ENCODE results near the gene KASH5.

Gene KASH5

DNA sequence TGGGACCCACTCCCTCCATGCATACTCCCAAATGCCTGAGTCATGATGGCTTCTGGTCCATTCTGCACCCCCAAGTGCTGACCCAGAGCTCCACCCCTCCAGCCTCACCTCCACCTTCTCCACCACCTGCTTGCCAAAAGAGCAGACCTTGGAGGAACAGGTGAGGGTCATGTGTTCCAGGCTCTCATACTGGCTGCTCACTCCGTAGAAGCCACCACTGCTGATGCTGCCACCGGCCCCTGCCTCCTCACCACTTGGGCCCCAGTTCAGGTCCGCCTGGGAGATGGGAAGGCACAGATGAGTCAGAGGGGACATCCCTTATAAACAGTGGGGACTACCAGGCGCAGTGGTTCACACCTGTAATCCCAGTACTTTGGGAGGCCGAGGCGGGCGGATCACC, 44.9 kb upstream of the KASH5 start:
- DNase-seq (ENCODE audit: low read depth) = no peak
- TF ChIP-seq, protein P1, sequence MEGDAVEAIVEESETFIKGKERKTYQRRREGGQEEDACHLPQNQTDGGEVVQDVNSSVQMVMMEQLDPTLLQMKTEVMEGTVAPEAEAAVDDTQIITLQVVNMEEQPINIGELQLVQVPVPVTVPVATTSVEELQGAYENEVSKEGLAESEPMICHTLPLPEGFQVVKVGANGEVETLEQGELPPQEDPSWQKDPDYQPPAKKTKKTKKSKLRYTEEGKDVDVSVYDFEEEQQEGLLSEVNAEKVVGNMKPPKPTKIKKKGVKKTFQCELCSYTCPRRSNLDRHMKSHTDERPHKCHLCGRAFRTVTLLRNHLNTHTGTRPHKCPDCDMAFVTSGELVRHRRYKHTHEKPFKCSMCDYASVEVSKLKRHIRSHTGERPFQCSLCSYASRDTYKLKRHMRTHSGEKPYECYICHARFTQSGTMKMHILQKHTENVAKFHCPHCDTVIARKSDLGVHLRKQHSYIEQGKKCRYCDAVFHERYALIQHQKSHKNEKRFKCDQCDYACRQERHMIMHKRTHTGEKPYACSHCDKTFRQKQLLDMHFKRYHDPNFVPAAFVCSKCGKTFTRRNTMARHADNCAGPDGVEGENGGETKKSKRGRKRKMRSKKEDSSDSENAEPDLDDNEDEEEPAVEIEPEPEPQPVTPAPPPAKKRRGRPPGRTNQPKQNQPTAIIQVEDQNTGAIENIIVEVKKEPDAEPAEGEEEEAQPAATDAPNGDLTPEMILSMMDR (IDR thresholded peaks at IDR 0.05; ENCODE audit: insufficient read depth, low read depth, low read length, missing control alignments) = no peak
- no peak overlapping the region for H3K4me3 ChIP-seq (ENCODE audit: low read length)

DNA sequence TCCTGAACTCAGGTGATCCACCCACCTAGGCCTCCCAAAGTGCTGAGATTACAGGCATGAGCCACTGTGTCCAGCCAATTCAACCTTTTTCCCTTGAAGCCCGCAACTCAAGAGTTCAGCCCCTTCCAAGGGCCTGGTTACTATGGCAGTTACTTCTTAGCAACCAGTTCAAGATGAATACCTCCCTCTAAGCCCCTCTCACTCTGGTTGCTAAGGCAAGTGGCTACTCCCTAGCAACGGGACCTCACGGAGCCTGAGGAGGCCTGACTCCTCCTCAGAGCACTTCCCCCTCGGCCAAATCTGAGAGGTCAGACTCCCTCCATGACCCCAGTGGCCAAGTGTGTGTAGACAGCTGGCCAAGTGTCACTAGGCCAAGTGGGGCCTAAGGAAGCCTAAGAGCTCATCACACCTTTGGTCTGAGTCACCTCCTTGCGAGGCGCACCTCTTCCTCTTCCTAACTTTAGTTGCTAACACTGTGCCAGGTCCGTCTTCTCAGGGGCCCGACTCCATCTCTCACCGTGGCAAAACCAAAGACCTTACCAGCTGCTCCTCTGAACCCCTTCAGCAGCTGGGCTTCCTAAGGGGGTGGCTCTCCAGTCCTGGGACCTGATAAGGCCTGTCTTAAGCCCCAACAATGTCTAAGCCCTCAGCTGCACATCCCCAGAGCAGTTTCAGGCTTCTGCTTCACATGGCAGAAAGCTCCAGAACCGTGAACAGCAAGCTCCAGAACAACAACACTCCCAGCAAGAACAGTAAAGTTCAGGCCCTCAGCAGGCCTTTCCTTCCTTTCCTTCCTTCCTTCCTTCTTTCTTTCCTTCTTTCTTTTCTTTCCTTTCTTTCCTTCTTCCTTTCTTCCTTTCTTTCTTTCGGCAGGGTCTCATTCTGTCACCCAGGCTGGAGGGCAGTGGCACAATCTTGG, 43.3 kb upstream of the KASH5 start:
- TF ChIP-seq, protein P1 (IDR thresholded peaks at IDR 0.05; ENCODE audit: insufficient read depth, low read depth, low read length, missing control alignments) = no peak
- DNase-seq (ENCODE audit: low read depth) = no peak
- H3K4me3 ChIP-seq (ENCODE audit: low read length) = no peak overlapping the region

DNA sequence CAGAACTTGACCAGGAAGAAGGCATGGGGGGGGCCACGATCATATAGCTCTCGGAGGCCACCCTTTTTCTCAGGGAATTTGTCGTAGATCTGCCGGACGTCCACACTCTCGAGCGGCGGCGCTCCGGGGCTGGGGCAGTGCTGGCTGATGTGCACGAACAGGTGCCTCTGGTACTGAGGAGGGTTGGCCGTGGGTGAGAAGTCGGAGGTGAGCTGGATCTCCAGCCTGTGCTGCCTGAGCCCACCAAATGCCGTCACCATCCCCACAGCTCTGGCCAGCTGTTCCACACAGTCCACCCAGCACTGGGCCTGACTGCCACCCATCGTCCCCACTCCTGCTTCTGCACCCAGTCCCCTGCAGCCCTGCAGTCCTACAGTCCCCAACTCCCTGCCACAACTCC, 40.9 kb upstream of the KASH5 start:
- TF ChIP-seq, protein P1 (IDR thresholded peaks at IDR 0.05; ENCODE audit: insufficient read depth, low read depth, low read length, missing control alignments) = no peak
- DNase-seq (ENCODE audit: low read depth) = no peak

DNA sequence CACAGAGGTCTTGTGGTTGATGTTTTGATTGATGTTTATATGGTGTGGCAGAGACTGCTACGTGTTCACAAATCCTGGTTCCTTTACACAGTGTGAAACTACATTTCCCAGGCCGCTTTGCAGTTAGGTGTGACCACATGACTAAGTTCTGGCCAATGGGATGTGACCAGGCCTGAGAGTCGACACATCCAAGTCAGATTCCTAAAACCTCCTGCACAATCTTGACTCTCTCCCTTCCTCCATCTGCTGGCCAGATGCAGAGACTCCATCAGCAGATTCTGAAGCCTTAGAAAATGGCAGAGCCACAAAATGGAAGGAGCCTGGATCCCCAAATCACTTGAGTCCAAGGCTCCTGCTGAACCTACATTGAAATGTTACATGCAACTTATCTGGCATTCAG, 40.2 kb upstream of the KASH5 start:
- no peak overlapping the region for H3K4me3 ChIP-seq (ENCODE audit: low read length)
- DNase-seq (ENCODE audit: low read depth) = peak; percentile 72
- TF ChIP-seq, protein P1 (IDR thresholded peaks at IDR 0.05; ENCODE audit: insufficient read depth, low read depth, low read length, missing control alignments) = peak; percentile 38

More for the DNA sequence above, 40.9 kb upstream of the KASH5 start:
- H3K4me3 ChIP-seq (ENCODE audit: low read length) = no peak overlapping the region

DNA sequence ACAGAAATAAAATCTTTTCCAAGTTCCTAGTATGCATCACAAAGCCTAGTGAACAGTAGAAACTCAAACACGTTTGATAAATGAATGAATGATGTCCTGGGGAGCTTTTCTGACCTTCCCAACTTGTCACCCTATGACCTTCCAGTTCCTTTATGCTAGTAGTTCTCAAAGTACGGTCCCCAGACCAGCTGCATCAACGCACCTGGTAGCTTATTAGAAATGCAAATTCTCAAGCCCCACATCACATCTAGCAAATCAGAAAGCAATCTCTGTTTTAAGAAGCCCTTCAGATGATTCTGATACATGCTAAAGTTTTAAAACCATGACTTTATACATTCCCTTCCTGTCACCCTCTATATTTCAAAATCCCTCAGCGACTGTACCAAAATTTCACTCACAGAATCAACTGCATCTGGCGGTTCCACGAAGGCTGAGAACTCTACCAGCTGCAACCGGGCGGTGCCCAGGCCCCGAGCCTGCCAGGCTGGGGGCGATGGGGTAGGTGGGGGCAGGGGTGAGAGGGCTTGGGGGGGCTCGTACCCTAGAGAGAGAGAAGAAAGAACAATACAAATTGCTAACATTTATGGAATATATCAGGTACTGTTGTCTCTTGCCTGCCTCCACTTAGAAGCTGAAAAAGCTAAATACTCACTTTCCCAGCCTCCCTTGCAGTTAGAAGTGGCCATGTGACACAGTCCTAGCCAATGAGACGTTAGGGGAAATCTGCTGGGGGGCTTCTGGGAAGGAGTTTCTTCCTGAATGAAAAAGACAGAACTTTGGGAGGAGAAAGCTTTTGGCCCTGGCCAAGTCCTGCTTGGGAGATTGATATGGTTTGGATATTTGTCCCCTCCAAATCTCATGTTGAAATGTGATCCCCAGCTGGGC, 39.5 kb upstream of the KASH5 start:
- TF ChIP-seq, protein P1 (IDR thresholded peaks at IDR 0.05; ENCODE audit: insufficient read depth, low read depth, low read length, missing control alignments) = no peak
- no peak for DNase-seq (ENCODE audit: low read depth)
- H3K4me3 ChIP-seq (ENCODE audit: low read length) = no peak overlapping the region

DNA sequence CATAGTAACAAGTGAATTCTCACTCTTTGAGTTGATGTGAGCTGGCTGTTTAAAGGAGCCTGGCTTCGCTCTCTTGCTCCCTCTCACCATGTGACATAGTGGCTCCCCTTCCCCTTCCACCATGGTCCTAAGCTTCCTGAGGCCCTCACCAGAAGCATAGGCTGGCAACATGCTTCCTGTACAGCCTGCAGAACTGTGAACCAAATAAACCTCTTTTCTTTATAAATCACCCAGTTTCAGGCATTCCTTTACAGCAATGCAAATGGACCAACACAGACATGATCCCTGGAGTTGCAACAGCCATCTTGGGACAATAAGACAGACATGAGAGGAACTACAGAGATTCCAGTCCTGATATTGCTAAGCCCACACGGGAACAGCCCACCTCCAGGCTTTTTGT, 38.5 kb upstream of the KASH5 start:
- no peak overlapping the region for H3K4me3 ChIP-seq (ENCODE audit: low read length)
- TF ChIP-seq, protein P1 (IDR thresholded peaks at IDR 0.05; ENCODE audit: insufficient read depth, low read depth, low read length, missing control alignments) = no peak
- no peak for DNase-seq (ENCODE audit: low read depth)

Data from epithelial cell of esophagus (primary cell).